Activated CD8-positive, alpha-beta memory T cell treated with anti-CD3 and anti-CD28 coated beads, Interleukin-2, amount 50 U/mL, for 1 hour (primary cell): Measurements from ENCODE around the gene GRK3.
"Not testable (repeated sequence)": the region's sequence is repeated elsewhere in the genome, so short reads cannot be mapped to it uniquely, and the experiment has no call there.

ENCODE experiments used
- DNase-seq: peaks from one replicate; pipeline ENCODE4 v3.0.0-alpha.2; 2020; ENCODE audit errors: extremely low read depth

Gene GRK3

DNA sequence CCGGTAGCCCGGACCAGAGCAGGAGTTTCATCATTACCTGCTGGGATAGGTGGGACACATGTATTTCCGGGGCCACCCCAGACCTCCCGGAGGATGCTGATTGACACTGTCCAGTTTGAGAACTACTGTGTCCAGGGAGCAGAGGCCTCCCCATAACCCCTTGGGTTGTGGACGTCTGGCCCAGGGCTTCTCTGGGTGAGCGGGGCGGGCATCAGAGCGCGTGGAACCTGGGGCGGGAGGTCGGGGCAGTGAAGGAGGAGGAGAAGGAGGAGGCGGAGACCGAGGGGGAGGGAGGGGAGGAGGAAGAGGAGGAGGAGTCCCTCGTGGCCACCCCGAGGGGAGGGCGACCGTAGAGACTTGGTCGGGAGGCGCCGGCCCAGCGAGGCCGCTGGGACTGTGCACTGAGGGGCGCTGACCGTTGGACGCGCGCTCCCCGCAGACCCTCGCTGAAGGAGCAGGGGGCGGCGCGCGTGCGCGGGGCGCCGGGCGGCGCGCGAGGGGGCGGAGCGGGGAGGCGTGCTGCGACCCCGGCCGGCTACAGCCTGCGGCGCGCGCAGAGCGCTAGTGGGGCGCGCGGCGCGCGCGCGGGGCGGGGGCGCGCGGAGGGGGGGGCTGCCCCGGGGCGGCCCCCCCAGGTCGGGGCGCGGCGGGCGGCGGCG, at the start of gene GRK3:
TSS of gene GRK3 (plus strand) at position 356 of the 659 bp plus-strand sequence. CDS start 366 bp downstream, outside the sequence.
- no peak for DNase-seq

DNA sequence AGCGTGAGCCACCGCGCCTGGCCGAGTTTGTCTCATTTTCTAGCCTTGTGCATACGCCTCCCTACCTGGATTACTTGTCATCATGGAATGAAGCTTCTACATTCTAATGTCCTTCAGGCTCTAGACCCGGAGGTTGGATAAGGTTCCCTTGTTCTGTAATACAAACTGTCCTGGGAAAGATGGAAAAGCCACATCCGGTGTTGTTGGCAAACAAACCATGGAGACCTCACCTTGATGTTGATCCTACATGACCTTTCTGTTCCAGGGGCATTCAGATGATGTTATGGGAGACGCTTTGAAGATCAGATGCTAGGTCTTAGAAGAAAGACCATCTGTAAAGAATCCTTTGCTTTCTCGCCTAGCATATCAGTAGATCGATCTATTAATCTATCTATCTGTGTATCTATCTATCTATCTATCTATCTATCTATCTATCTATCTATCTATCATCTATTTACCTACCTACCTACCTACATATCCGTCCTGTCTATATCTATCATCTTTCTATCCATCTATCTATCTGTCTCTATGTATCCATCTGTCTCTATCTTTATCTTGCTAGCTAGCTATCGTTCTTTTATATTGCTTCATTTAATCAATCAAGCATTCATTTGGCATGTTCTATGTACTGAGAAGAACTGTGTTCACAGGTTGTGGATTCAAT, 46.3 kb upstream of the GRK3 start:
- DNase-seq = no peak

DNA sequence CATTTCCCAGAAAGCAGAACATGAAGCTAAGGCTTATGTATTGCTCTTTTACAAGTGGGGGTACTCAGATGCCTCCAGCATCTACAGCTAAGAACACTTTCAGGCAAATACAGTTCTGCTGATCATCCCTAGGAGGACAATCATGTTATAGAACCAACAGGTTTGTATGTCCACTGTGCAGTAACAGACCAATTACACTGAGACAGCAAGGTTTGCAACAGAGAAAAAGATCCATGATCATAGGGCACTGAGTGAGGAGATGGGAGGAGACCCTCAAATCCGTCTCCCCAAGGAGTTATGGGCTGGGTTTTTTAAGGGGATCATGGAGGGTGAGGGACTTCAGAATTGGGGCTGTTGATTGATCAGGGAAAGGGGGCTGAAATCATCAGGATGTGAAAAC, 39.1 kb upstream of the GRK3 start:
- DNase-seq = no peak

DNA sequence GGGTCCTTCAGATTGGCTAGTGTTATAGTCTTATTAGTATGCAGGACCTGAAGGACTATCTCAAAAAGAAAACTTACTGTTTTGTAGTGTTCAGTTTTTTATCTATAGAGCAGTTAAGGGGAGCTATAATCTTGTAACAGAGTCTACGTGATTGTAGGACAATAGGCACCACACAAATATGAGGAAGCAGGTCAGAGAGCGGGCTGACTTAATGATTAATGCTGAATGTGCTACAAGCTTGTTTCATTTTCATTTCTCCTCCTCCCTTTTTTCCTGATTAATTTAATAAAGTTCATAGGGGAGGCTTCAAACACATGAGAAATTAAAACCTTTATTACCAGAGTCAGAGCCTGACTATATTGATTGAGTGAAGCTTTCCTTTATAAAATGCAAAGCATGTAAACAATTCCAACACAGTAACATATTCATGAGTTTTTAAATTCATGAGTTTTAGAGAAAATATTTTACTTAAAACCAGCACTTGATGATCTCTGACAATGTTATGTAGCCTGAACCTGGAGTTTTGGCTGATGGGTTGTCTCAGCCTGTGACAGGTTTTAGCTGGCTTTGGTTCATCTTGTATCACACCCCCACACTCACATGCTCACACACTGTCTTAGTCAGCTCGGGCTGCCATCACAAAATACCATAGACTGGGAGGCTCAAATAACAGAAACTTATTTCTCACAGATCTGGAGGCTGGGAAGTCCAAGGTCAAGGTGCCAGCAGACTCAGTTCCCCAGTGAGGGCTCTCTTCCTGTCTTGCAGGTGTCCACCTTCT, 38.5 kb upstream of the GRK3 start:
- DNase-seq = not testable (repeated sequence)

DNA sequence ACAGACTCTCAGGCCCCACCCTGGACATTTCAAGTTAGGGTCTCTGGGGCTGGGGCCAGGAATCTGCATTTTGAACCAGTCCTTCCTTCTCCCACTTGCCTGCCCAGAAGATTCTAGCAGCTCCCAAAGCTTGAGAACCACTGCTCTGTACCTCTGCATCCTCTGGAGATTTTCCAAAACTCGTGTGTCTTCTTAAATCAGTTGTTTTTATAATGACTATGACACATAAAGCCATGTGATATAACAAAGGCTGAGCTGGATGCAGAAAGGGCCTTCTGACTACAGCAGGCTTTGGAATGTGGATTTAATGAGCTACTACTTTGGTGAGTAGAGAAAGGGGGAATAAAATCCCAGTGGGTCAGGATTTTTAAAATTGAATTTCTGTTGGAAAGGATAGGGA, 37.5 kb upstream of the GRK3 start:
- DNase-seq = not testable (repeated sequence)

DNA sequence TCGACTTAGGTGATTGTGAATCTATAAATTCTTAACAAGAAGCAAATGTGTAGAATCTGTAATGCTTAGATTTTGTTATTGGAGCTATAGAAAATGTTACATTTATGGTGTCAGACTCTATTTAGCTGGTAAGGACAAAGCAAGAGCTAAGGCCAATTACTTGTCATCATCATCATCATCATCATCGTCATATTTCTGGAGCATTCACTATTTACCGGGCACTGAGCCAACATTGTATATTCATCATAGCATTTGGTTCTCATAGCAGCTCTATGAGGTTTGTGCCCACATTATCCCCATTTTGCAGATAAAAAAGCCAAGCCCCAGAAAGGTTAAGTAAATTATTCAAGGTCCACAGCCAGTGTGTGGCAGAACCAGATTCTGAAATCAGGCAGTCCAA, 36.4 kb upstream of the GRK3 start:
- DNase-seq = not testable (repeated sequence)

DNA sequence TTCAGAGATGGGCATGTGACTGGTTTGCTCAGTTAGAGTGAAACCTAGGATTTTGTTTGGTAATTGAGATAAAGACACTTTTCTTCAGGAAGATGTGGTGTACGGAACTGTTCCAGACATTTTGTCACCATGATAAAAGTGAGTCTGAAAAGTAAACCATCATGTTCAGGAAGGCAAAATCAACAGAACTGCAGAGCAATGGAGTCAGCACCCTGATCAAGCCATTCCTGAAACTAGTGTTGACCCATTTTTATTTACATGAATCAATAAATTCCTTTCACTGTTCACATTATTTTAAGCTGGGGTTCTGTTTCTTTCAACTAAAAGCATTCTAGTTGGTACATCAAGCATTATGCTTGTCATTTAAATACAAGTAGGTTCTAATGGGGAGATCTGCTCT, 35.4 kb upstream of the GRK3 start:
- DNase-seq = not testable (repeated sequence)

DNA sequence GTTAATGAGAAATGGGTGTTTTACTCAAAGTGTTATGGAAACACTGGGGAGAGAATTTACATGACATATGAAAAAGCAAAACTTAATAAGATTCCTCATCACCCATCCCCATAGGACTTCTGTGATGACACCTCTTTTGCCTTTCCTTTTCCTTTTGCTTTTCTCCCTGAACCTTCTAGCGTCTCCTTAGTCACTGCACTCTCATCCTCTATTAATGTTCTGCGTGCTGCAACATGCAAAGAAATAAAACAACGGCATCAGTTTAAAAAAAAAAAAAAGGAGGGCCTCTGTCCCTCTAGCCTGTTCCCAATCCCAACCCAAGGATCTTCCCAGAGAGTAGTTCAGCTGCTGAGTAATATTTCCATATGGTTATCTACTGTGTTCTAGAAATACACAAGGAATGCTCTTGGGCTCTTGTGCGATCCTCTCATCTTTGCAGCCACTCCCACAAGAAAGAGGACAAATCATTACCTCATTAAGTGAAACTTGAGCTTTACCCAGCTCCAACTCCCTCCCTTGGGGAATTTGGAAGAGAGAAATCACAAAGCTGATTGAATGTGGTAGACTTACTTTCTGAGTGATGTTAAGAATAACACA, 34.8 kb upstream of the GRK3 start:
- not testable (repeated sequence) for DNase-seq

DNA sequence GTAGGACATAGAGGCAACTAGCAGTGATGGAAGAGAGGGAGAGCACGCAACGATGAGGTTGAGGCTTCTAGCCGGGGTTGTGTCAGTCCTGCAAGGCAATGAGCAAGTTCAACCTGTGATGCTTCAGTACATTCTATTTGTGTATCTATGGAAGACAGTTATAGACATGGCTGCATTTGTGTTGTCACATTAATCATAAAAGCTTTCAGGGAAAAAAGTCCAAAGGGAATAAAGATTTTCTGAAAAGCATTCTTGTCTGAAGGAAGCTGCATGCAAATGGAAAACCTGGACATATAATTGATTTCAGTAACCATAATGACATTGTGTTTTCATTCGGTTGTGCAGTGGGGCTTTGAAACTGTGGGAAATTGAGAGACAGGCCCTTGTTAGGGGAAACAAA, 32.8 kb upstream of the GRK3 start:
- not testable (repeated sequence) for DNase-seq

DNA sequence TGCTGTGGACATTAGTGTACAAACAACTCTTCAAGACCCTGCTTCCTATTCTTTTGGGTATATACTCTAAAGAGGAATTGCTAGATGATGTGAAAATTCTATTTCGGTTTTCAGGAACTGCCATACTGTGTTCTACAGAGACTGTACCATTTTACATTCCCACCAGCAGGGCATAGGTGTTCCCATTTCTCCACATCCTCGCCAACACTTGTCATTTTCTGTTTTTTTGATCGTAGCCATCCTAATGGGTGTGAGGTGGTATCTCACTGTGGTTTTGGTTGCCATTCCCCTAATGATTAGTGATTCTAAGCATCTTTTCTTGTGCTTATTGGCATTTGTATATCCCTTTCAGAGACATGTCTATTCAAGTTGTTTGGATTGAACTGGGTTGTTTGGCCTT, 29.8 kb upstream of the GRK3 start:
- DNase-seq = no peak

DNA sequence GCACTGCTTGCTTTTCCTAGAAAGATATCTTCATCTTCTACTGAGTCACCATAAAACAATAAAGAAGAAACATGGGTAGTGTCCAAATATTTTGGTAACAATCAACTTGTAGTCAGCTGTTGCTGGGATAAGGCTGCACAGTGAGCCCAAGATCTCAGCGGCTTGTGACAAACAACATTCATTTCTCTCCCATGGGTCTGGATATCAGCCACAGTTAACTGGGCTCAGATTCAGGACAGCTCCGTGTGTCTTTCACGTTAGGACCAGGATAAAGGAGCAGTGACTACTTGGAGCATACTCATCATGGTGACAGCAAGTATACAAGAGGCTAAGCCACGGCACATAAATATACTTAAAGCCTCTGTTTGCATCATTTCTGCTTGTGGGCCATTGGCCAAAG, 27.9 kb upstream of the GRK3 start:
- no peak for DNase-seq

DNA sequence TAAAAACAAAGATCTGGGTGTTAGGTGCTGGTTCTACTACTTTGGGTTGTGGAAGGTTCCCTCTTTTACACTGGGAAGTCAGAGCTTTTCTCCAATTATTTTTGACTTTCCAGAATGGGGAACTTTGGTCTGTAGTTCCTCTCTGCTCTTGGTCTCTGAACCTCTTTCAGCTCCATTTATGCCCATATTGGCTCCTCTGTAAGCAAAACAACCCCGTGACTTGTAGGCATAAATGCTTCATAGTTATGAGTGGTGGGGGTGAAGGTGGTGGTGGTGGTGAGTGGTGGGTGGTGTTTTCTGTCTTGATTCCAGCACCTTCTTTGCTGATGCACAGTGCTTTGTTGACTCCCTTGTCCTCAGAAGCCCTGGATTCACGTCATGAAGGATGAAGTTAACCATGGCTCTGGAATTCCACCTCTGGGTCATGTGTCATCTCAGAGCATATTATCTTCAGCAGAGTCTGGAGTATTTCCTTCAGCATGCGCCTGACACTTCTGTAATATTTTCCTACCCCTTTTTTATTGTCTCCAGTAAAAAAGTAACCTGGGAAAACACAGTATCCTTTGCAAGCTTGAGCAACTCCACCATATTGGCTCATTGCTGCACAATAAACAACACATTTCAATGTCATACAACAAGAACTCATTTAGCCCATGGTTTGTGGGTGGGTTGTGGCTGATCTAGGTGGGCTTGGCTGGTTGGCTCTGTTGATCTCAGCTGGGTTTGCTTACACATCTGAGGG, 24.1 kb upstream of the GRK3 start:
- DNase-seq = no peak

DNA sequence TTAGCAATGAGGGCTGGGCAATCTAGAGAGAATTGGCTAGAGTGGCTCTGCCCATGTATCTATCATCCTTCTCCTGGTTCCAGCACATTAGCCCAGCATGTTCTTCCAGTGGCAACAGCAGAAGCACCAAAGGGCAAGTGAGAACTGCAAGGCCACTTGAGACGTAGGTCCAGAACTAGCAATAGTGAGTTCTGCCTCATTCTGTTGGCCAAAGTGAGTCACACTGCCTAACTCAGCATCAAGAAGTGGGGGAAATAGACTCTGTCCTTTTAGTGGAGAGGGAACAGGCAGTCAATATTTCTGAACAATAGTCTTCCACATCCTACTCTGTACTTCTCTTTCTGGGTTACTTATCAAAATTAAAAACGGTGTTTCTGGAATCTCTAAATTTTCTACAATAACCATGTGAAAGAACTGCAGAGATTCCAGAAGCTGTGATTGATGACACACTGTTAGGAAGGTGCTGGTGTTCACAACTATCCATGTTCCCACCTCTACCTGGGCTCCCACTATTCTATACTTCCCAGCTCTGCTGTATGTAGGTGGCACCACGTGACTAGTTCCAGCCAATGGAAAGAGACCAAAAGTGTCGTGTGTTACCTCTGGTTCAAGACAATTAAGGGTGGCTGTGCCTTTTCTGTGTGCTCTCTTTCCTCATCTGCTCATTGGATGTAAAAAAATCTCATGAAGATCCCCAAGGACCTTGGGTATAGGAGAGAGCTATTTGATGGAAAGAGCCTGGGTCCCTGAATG, 23.4 kb upstream of the GRK3 start:
- DNase-seq = no peak

DNA sequence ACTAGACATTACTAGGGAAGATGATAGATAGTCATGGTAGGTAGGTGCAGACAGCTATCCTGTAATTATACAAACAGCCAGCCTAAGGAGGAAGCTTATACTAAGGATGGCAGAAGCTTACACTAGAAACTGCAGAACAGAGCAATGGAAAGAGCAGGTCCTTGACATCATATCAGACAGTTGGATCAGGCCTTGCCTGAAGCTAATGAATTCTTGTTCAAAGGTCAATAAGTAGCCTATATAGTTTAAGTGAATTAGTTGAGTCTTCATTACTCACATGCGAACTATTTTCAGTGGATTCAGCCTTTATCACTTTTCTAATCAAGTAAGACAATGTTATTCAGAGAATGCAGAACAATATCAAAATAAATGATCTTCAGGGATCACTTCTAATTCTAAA, 22.3 kb upstream of the GRK3 start:
- no peak for DNase-seq

DNA sequence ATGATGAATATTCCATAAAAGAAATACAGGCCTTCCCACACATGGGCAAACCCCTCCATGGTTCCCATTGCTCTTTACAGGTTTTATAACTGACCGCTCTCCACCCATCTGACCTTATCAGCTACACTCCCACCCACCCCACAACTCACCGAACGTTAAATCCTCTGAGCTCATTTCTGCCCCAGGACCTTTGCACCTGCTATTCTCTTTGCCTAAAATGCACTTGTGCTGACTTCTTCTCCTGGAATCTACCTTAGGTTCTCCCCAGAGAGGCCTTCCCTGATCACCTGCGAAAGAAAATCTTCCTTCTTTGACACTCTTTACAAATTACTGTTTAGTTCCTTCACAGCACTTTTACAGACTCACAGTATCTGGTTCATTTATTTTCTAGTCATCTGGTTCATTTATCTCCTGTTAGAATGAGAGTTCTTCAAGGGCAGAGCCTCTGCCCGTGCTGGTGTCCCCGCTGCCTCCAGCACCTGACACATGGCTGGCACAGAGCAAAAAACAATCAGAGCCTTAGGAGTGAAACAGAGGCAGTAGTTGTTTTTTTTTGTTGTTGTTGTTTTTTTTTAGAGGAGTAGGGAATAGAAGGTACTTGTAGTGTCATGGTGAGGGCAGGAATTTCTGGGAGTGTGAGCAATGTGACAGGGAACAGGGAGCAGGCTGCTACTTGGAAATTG, 21.6 kb upstream of the GRK3 start:
- DNase-seq = no peak

DNA sequence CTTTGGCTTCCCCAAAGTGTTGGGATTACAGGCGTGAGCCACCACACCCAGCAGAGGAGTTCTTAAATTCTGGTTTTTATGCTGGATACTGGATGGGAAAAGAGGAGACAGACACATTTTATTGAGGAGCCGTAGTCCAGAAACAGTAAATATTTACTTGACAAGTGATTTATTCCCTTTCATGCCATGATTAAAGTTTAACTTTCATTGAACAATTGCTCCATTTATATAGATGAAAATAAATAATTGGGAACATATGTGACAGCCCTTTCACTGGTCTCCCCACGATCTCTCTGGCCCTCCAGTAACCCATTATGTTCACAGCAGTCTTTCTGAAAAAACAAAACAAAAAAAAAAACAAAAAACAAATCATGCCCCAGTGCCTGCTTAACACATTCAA, 19.3 kb upstream of the GRK3 start:
- DNase-seq = no peak

DNA sequence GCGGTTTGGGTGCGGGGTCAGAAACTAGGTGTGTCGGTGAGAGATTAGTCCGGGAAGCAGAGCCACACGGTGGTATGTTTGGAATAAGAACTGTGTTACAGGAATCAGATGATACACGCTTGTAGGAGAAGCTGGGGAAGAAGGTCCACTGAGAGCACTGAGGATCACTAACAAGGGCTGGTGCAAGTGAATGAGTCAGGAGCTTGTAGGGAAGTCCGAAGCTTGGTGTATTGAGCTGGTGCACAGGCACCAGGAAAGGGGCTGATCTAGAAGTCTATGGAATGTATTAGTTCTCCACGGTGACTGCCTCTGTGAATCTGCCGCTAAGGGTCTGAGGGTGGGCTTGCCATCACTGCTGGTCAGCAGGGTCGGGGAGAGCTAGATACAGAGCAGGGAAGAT, 18.8 kb upstream of the GRK3 start:
- DNase-seq = no peak

DNA sequence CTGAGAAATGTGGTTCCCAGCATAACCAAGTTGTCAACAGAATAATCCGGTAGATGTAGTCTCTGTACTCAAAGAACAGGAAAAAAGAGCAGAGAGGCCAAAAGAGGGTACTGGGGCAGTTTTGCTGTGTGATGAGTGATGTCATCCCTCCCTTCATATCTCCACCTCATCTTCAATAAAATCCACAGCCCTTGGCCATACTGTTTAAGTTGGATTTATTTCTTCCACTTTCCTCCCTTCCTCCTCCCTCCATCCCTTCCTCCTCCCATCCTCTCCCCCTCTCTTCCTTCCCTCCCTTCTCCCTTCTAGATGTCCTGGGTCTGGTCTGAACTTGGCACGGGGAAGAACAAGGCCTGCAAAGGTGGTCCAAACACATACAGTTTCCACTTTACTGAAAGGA, 18.2 kb upstream of the GRK3 start:
- no peak for DNase-seq

DNA sequence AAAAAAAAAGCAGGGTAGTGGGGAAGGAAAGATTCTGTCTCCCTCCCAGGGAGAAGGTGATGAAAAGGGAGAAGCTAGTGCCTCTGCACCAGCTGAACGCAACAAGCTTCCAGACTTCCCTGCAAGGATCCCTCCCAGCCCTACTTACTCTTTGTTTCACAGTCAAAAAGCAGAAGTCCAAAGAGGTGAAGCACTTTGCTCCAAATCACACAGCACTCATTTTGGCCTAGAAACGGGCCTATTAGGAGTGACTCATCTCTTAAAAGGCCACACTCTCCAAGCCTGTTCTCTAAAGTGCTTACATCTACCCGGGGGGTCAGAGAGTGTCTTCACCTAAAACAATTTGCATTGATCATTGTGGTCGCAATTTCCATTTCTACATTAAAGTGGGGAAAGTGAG, 17.7 kb upstream of the GRK3 start:
- DNase-seq = no peak

DNA sequence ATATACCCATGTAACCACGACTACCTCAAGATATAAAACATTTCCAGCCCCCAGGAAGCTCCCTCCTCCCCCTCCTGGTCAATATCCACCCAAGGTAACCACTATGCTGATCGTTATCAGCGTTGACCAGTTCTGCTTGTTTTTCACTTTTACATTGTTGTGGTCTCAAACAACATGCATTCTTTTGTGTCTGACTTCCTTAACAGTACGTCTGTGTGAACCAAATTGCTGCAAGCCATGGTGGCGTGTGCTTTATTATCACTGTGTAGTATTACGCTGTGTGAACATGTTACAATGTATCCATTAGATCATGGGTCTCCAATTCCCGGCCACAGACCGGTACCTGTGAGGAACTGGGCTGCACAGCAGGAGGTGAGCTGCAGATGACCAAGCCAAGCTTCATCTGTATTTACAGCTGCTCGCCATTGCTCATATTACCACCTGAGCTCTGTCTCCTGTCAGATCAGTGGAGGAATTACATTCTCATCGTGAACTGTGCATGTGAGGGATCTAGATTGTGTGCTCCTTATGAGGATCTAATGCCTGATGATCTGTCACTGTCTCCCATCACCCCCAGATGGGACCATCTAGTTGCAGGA, 15.5 kb upstream of the GRK3 start:
- no peak for DNase-seq
